Central memory CD8-positive, alpha-beta T cell (primary cell): ENCODE data around the gene ZC3H13.
"Not testable (repeated sequence)": the region's sequence is repeated elsewhere in the genome, so short reads cannot be mapped to it uniquely, and the experiment has no call there.

ENCODE experiments used
- ATAC-seq: fragments of 150-1000 bp; cut with Tn5 transposase; replicated peaks from 2 replicates; pipeline ENCODE4 v1.10.0; 2022; ENCODE audit warnings: mild to moderate bottlenecking, moderate FRiP score, moderate number of reproducible peaks; ENCODE audit not compliant: poor library complexity, severe bottlenecking; ENCODE audit errors: extremely low read depth
- DNase-seq, 2 donors: peaks; one replicate each; pipeline ENCODE4 v3.0.0; 2021; ENCODE audit warnings: low spot score in 2 of 2
- H3K27ac Mint-ChIP-seq: one replicate; pipeline ENCODE4 v1.8.0; 2022; ENCODE audit warnings: low read depth, mild to moderate bottlenecking, moderate library complexity, mixed read lengths
- H3K27me3 Mint-ChIP-seq: one replicate; pipeline ENCODE4 v1.8.0; 2022; ENCODE audit warnings: mixed read lengths
- H3K36me3 Mint-ChIP-seq: one replicate; pipeline ENCODE4 v1.8.0; 2022; ENCODE audit warnings: mild to moderate bottlenecking, moderate library complexity, mixed read lengths; ENCODE audit not compliant: insufficient read depth
- H3K4me1 Mint-ChIP-seq: one replicate; pipeline ENCODE4 v1.8.0; 2022; ENCODE audit warnings: mixed read lengths
- H3K4me3 Mint-ChIP-seq: one replicate; pipeline ENCODE4 v1.8.0; 2022; ENCODE audit warnings: mild to moderate bottlenecking, moderate library complexity, mixed read lengths
- H3K9me3 Mint-ChIP-seq: one replicate; pipeline ENCODE4 v1.8.0; 2022; ENCODE audit warnings: mixed read lengths

The ZC3H13 gene

GRCh38 chr13:45981127-45981526 is 71.4 kb downstream of the ZC3H13 start:
- ATAC-seq, DNase-seq, H3K27me3 Mint-ChIP-seq, H3K27ac Mint-ChIP-seq, H3K4me3 Mint-ChIP-seq, H3K9me3 Mint-ChIP-seq: not testable (repeated sequence)
- Mint-ChIP-seq H3K36me3 (peaks cover 42% of the 10 kb centered on the region), H3K4me1 (peaks cover 10% of the 10 kb centered on the region)

GRCh38 chr13:45975337-45975736 is 77.2 kb downstream of the ZC3H13 start:
- Mint-ChIP-seq H3K36me3 (peaks cover 54% of the 10 kb centered on the region), H3K27ac (peak overlapping the region; percentile 5), H3K27me3 (no peaks in the 10 kb centered on the region), H3K4me1 (peaks cover 12% of the 10 kb centered on the region), H3K9me3 (no peaks in the 10 kb centered on the region), H3K4me3 (no peak overlapping the region)
- ATAC-seq, result no peak
- DNase-seq, result no peak

- DNase-seq, result no peak
- peaks cover 12% of the 10 kb centered on the region for H3K4me1 Mint-ChIP-seq
- H3K9me3 Mint-ChIP-seq, result no peaks in the 10 kb centered on the region
- no peak overlapping the region for H3K4me3 Mint-ChIP-seq
- no peak overlapping the region for H3K27ac Mint-ChIP-seq
- no peak for ATAC-seq
- H3K36me3 Mint-ChIP-seq, result peaks cover 55% of the 10 kb centered on the region
- H3K27me3 Mint-ChIP-seq, result no peaks in the 10 kb centered on the region
These were observed 78.0 kb downstream of the ZC3H13 start for GRCh38 chr13:45974500-45974899.

- ATAC-seq (no peak), DNase-seq (no peak)
- Mint-ChIP-seq H3K27me3 (no peaks in the 10 kb centered on the region), H3K27ac (no peak overlapping the region), H3K9me3 (no peaks in the 10 kb centered on the region), H3K4me1 (peaks cover 6% of the 10 kb centered on the region), H3K4me3 (no peak overlapping the region), H3K36me3 (peaks cover 53% of the 10 kb centered on the region)
These were observed 85.0 kb downstream of the ZC3H13 start for GRCh38 chr13:45967589-45967988.

GRCh38 chr13:45966715-45967114 is 85.8 kb downstream of the ZC3H13 start:
- Mint-ChIP-seq H3K9me3 (no peaks in the 10 kb centered on the region), H3K4me1 (peaks cover 6% of the 10 kb centered on the region), H3K4me3 (no peak overlapping the region), H3K36me3 (peaks cover 54% of the 10 kb centered on the region), H3K27me3 (no peaks in the 10 kb centered on the region), H3K27ac (peak overlapping the region; percentile 6)
- ATAC-seq (no peak), DNase-seq (no peak)

GRCh38 chr13:45961468-45961867 is 91.1 kb downstream of the ZC3H13 start:
- Mint-ChIP-seq H3K4me1 (no peaks in the 10 kb centered on the region), H3K27me3 (no peaks in the 10 kb centered on the region), H3K4me3 (no peak overlapping the region), H3K36me3 (peaks cover 51% of the 10 kb centered on the region), H3K9me3 (no peaks in the 10 kb centered on the region), H3K27ac (no peak overlapping the region)
- DNase-seq (no peak), ATAC-seq (no peak)

DNA sequence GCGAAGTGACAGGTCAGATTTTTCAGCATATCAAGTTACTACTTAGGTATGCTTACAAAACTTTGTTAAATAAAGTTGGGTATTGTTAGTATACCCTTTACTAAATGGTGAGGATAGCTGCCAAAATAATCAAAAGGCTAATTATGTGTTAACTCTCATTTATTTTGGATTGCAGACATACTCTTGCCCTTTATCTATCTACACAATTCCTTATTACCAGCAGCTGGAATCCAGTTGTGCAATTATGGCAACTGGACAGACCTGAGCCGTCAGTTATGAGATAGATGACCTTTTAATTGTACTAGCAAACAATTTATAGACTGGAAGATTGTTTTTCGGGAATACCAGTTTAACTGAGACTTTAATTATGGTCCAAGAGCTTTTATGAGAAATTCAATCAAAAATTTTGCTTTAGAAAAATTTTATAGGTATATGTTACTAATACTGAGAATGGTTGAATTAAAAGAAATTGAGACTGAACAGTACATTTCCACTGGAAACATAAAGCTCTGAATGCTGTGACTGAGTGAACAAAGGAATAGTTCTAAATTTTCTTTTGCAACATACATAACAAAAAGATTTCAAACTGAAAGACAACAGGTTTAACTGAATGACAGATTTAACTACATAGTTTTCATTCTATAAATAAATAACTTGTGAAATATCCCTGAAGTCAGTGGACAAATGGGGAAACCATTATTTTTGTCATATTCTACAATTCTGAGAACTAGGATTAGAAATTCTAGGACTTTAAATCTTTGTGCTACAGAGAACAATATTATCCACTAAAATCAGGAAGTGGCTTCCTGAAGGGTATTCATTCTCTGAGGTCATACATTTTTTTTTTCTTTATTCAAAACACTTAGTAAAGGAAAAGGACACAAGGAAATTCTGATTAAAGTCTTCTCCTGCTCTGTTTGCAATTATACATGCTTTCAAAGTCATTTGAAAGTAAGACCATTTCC is 97.4 kb downstream of the ZC3H13 start:
- H3K36me3 Mint-ChIP-seq, result peaks cover 30% of the 10 kb centered on the region
- no peak for ATAC-seq
- H3K4me3 Mint-ChIP-seq, result no peak overlapping the region
- H3K9me3 Mint-ChIP-seq, result no peaks in the 10 kb centered on the region
- H3K4me1 Mint-ChIP-seq, result no peaks in the 10 kb centered on the region
- no peak overlapping the region for H3K27ac Mint-ChIP-seq
- no peak for DNase-seq
- H3K27me3 Mint-ChIP-seq, result no peaks in the 10 kb centered on the region

DNA sequence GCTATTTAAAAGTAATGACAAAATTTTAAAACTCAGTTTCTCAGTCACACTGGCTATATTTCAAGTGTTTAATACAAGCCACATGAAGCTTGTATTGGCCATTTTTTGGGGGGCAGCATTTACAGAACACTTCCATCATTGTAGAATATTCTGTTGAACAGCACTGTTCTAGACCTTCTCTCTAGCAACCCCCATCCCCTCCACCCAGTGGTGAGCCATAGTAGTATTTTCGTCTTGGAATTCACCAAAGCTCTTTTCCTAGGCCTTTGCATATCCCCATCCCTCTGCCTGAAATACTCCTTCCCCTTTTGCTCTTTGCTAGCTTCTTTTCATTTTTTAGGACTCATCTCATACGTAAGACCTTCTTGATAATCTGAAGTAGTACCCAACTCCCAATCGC is 99.5 kb downstream of the ZC3H13 start:
- ATAC-seq (no peak), DNase-seq (no peak)
- no peaks in the 10 kb centered on the region for H3K9me3 Mint-ChIP-seq
- H3K27me3 Mint-ChIP-seq, result no peaks in the 10 kb centered on the region
- no peak overlapping the region for H3K4me3 Mint-ChIP-seq
- H3K36me3 Mint-ChIP-seq, result peaks cover 15% of the 10 kb centered on the region
- H3K27ac Mint-ChIP-seq, result peak overlapping the region; percentile 39
- no peaks in the 10 kb centered on the region for H3K4me1 Mint-ChIP-seq

DNA sequence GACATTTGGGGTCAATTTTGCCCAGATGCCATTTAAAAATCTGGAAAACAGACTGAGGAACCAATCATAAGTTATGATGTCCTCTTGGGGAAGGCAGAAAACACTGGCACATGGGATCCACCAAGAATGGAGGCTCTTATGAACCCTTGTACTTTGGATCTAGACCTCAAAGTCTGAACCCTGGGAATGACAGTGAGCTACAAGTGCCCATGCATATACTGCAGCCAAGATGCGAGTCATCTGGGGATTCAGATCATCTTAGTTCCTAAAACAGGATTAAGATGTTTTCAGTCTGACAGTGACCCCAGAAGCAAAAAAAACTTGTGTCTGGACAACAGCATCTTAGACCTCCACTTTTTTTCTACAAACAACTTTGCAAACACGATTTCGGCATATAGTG is 100.8 kb downstream of the ZC3H13 start:
- no peak for ATAC-seq
- Mint-ChIP-seq H3K4me1 (no peaks in the 10 kb centered on the region), H3K9me3 (no peaks in the 10 kb centered on the region), H3K4me3 (no peak overlapping the region), H3K36me3 (peaks cover 6% of the 10 kb centered on the region), H3K27me3 (no peaks in the 10 kb centered on the region), H3K27ac (no peak overlapping the region)
- DNase-seq, result no peak

- Mint-ChIP-seq H3K36me3 (peaks cover 6% of the 10 kb centered on the region), H3K27me3 (no peaks in the 10 kb centered on the region), H3K4me3 (no peak overlapping the region), H3K9me3 (no peaks in the 10 kb centered on the region), H3K27ac (no peak overlapping the region), H3K4me1 (no peaks in the 10 kb centered on the region)
- ATAC-seq (no peak), DNase-seq (no peak)
These were observed 101.4 kb downstream of the ZC3H13 start for GRCh38 chr13:45951166-45951565.

DNA sequence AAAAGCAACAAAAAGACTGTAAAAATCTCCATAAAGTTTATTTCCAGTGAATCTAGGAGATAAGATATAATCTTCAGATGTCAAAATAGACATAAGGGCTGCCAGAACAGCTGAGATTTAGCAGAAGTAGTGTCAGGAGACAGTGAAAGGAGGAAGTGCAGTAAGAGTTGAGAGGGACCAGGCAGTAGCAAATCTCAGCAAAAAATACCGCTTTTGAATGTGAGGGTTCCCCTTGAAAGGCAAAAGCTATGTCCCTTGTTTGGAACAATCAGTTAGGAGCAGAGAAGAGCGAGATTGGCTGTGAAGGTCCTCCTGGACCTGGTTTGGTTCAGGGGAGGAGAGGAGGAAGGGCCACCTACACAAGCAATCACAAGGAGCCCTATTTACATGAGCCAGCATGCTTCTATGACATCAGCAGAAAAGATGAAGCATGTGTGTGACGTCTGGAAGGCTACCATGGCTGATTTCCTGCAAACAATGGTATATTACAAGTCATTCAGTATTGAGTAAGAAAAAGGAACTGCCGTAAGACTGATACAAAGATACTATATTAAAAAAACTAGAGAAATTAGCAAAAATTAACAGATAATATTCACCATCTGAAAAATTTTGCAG is 102.1 kb downstream of the ZC3H13 start:
- no peak for ATAC-seq
- H3K27me3 Mint-ChIP-seq, result no peaks in the 10 kb centered on the region
- no peak for DNase-seq
- H3K4me3 Mint-ChIP-seq, result no peak overlapping the region
- no peaks in the 10 kb centered on the region for H3K4me1 Mint-ChIP-seq
- peak overlapping the region; percentile 16 for H3K27ac Mint-ChIP-seq
- peaks cover 1% of the 10 kb centered on the region for H3K36me3 Mint-ChIP-seq
- no peaks in the 10 kb centered on the region for H3K9me3 Mint-ChIP-seq

DNA sequence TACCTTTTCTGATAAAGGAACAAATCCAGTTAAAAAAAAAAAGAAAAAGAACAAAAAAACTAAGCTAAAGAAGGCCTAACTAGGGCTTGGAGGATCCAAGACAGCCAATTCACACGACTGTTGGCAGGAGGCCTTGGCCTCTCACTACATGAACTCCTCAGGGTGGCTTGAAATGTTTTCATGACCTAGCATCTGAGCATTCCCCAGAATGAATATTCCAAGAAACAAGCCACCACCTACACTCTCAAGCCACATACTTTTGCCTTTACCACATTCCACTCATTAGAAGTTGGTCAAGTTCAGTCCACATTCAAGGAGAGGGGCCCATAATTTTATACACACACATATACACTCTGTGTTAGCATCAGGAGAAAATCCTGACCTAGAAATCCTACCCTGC is 103.4 kb downstream of the ZC3H13 start:
- Mint-ChIP-seq H3K27ac (no peak overlapping the region), H3K4me1 (no peaks in the 10 kb centered on the region), H3K36me3 (peaks cover 1% of the 10 kb centered on the region), H3K4me3 (no peak overlapping the region), H3K27me3 (no peaks in the 10 kb centered on the region), H3K9me3 (no peaks in the 10 kb centered on the region)
- DNase-seq (no peak), ATAC-seq (no peak)

DNA sequence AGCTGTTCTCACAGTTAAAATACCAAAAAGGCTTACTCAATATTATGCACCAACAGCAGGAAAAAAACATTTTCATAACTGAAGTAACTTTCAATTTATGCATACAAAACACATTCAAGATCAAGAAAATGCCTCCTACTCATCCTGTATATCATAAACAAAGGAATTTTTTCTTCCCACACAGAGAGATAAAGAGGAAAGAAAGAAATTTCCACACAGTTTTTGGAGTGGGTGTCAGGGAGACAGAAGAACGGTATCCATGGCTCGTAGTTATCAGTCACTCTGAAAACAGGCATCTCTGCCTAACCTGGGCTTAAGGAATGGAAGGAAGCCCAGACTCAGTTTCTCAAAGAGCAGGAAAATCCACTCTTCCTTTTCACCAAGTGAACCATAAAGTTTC is 108.6 kb downstream of the ZC3H13 start:
- Mint-ChIP-seq H3K36me3 (no peaks in the 10 kb centered on the region), H3K4me1 (no peaks in the 10 kb centered on the region), H3K4me3 (no peak overlapping the region), H3K27me3 (peaks cover 30% of the 10 kb centered on the region), H3K27ac (no peak overlapping the region), H3K9me3 (no peaks in the 10 kb centered on the region)
- ATAC-seq (no peak), DNase-seq (no peak)
